GM12874 (cell line): Measurements from ENCODE around the gene BGN.

Experiments used
- CTCF ChIP-seq: IDR thresholded peaks from 2 replicates; pipeline ENCODE4 v1.5.1; 2011; ENCODE audit warnings: low read depth, mild to moderate bottlenecking, control low read depth, low read length, moderate library complexity; ENCODE audit not compliant: insufficient read depth

Gene BGN

GRCh38 chrX:153494061-153494460 lies 719 bp upstream of the BGN start:
- TF ChIP-seq CTCF: no peak

GRCh38 chrX:153495362-153495751 lies 577 bp downstream of the BGN start:
- no peak for TF ChIP-seq CTCF

- TF ChIP-seq CTCF: no peak
Observed at GRCh38 chrX:153495903-153496589, 1.3 kb downstream of the BGN start.

GRCh38 chrX:153496590-153496959 lies 1.8 kb downstream of the BGN start:
- TF ChIP-seq CTCF: no peak

- TF ChIP-seq CTCF: no peak
Observed at GRCh38 chrX:153498453-153498852, 3.7 kb downstream of the BGN start.

- no peak for TF ChIP-seq CTCF
Observed at GRCh38 chrX:153499341-153499740, 4.6 kb downstream of the BGN start.

- no peak for TF ChIP-seq CTCF
Observed at GRCh38 chrX:153499876-153500275, 5.1 kb downstream of the BGN start.
